Testis (tissue), 3 donors: ENCODE data around the gene ARHGEF7. TPM values are rescaled to one million over a fixed set of nuclear protein-coding genes. Genes with fewer than 3 reads are reported as not detected.

Source experiments
- DNase-seq: peaks from one replicate; pipeline ENCODE4 v3.0.0-alpha.2; 2019
- H3K27ac ChIP-seq, 2 donors: fragments of 200-600 bp; sonication (generic); one replicate each; pipeline ENCODE4 v1.5.1; 2019
- H3K27me3 ChIP-seq: fragments of 200-600 bp; sonication (generic); one replicate; pipeline ENCODE4 v1.5.1; 2019
- H3K36me3 ChIP-seq: fragments of 200-600 bp; sonication (generic); one replicate; pipeline ENCODE4 v1.5.1; 2017; ENCODE audit warnings: low read depth; ENCODE audit errors: missing control alignments
- H3K4me1 ChIP-seq: fragments of 200-600 bp; sonication (generic); one replicate; pipeline ENCODE4 v1.5.1; 2019
- H3K4me3 ChIP-seq, 2 donors: fragments of 200-600 bp; sonication (generic); one replicate each; pipeline ENCODE4 v1.5.1; 2017 to 2019
- H3K9me3 ChIP-seq: fragments of 200-600 bp; sonication (generic); one replicate; pipeline ENCODE4 v1.5.1; 2017
- CTCF ChIP-seq, 3 experiments: fragments of 450-650 bp in 2 of 3; fragments of 200-600 bp in 1 of 3; sonication (generic) in 1 of 3; IDR thresholded peaks; one replicate each; pipeline ENCODE4 v1.5.1; 2016 to 2019; ENCODE audit warnings: antibody characterized with exemption in 3 of 3, mild to moderate bottlenecking in 2 of 3, moderate library complexity in 1 of 3
- POLR2A ChIP-seq: fragments of 450-650 bp; IDR thresholded peaks from one replicate; pipeline ENCODE4 v1.6.1; 2017; ENCODE audit warnings: antibody characterized with exemption, mild to moderate bottlenecking, moderate library complexity
- WGBS, 2 donors: methylation state at CpG; one replicate each; pipeline ENCODE4 v1.1.5; 2018; 5-methylcytosine and 5-hydroxymethylcytosine counted together
- intact Hi-C: fragments of 100-400 bp; cut with DNase I; formaldehyde crosslinking; loops from one replicate; pipeline ENCODE4 v1.15.1; 2023; ENCODE audit warnings: low total_unique reads
- polyA plus RNA-seq: library from polyadenylated mRNA; stranded (reverse); fragments of 350-450 nt; fragmentation: Illumina TruSeq; extraction: RNeasy Lipid Tissue Mini Kit (QIAGEN cat#74804); gene quantifications from one replicate; pipeline ENCODE4 v1.2.3, GENCODE V29; 2014; ENCODE audit warnings: low read depth, low replicate concordance; ENCODE audit not compliant: insufficient read depth
- total RNA-seq, 2 donors: library from RNA; depleted of rRNA; stranded (reverse); fragments of >200 nt; gene quantifications; one replicate each; pipeline ENCODE4 v1.2.3, GENCODE V29; 2016

ARHGEF7 gene
- total and polyA plus RNA-seq, 3 donors from 2014 or later, result 73.6 to 136 (median 118) TPM

- DNase-seq, result no peak
- WGBS, 2 donors, result 69 to 75% methylated on average over 7 of the region's 7 CpGs
- intact Hi-C loops, result no loop called here
- Histone ChIP-seq H3K9me3 (no peaks in the 10 kb centered on the region), H3K27me3 (no peaks in the 10 kb centered on the region), H3K36me3 (no peaks in the 10 kb centered on the region), H3K4me1 (no peaks in the 10 kb centered on the region), H3K27ac (no peak overlapping the region), H3K4me3 (no peak overlapping the region)
- TF ChIP-seq CTCF (IDR thresholded peaks at IDR 0.05), result no peak
- TF ChIP-seq POLR2A, result no peak
Observed at GRCh38 chr13:111090169-111090568, 24.9 kb upstream of the ARHGEF7 start.

GRCh38 chr13:111092685-111093084, 22.4 kb upstream of the ARHGEF7 start:
- H3K27ac ChIP-seq, result no peak overlapping the region
- H3K4me3 ChIP-seq, result no peak overlapping the region
- DNase-seq, result no peak
- 72 to 74% methylated on average over 6 of the region's 6 CpGs for WGBS, 2 donors
- no peaks in the 10 kb centered on the region for H3K27me3 ChIP-seq
- H3K4me1 ChIP-seq, result no peaks in the 10 kb centered on the region
- intact Hi-C loops, result no loop called here
- no peaks in the 10 kb centered on the region for H3K36me3 ChIP-seq
- no peak for TF ChIP-seq CTCF (IDR thresholded peaks at IDR 0.05)
- no peak for TF ChIP-seq POLR2A
- H3K9me3 ChIP-seq, result no peaks in the 10 kb centered on the region

- Histone ChIP-seq H3K27ac (no peak overlapping the region), H3K4me1 (no peaks in the 10 kb centered on the region), H3K27me3 (no peaks in the 10 kb centered on the region), H3K4me3 (no peak overlapping the region), H3K9me3 (no peaks in the 10 kb centered on the region), H3K36me3 (no peaks in the 10 kb centered on the region)
- DNase-seq, result no peak
- TF ChIP-seq POLR2A (no peak), CTCF (IDR thresholded peaks at IDR 0.05) (no peak)
- WGBS, 2 donors, result 62 to 67% methylated on average over 19 to 21 of the region's 21 CpGs
- intact Hi-C loops, result no loop called here
Observed at GRCh38 chr13:111093136-111093535, 22.0 kb upstream of the ARHGEF7 start.

DNA sequence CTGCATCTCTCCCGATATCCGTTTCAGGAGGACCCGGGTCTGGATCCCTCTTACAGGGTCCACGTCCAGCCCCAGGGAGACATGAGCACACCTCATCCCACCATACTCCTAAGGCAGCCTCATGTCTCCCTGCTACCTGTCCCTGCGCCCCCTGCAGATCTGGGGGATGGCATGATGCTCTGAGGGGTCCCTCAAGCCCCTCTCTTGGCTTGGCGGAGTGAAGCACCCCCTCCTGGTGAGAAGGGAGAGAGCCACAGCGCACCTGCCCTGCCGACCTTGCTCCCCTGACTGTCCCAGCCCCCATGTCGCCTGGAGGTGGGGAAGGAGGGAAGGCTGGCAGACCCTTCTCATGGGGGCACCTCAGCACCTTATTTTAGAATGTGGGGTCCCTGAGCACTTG, 21.5 kb upstream of the ARHGEF7 start:
- intact Hi-C loops, result no loop called here
- Histone ChIP-seq H3K27me3 (no peaks in the 10 kb centered on the region), H3K4me1 (no peaks in the 10 kb centered on the region), H3K4me3 (no peak overlapping the region), H3K36me3 (no peaks in the 10 kb centered on the region), H3K27ac (no peak overlapping the region), H3K9me3 (no peaks in the 10 kb centered on the region)
- 67 to 69% methylated on average over 4 to 9 of the region's 9 CpGs for WGBS, 2 donors
- DNase-seq, result no peak
- TF ChIP-seq CTCF (IDR thresholded peaks at IDR 0.05) (no peak), POLR2A (no peak)

- Histone ChIP-seq H3K27me3 (no peaks in the 10 kb centered on the region), H3K4me3 (peak overlapping the region in 1 of 2 donors; percentile 0), H3K27ac (no peak overlapping the region), H3K9me3 (no peaks in the 10 kb centered on the region), H3K4me1 (no peaks in the 10 kb centered on the region), H3K36me3 (no peaks in the 10 kb centered on the region)
- no peak for DNase-seq
- TF ChIP-seq CTCF (IDR thresholded peaks at IDR 0.05) (no peak), POLR2A (no peak)
- intact Hi-C loops, result no loop called here
- WGBS, 2 donors, result 55 to 58% methylated on average over 25 to 30 of the region's 30 CpGs
Observed at GRCh38 chr13:111095031-111095840, 19.9 kb upstream of the ARHGEF7 start.
